Mesenteric fat pad (tissue), 1 donor: ENCODE results near the gene TMBIM4. TPM values are rescaled to one million over a fixed set of nuclear protein-coding genes. Genes with fewer than 3 reads are reported as not detected.
A peak's percentile ranks its signal among the peaks of the same experiment; 100 is the strongest.
"Not testable (repeated sequence)": the region's sequence is repeated elsewhere in the genome, so short reads cannot be mapped to it uniquely, and the experiment has no call there.

Experiments used
- DNase-seq: peaks from one replicate; pipeline ENCODE4 v3.0.0-alpha.2; 2020; ENCODE audit warnings: low spot score
- long read RNA-seq: library from polyadenylated mRNA; unstranded; transcript quantifications from one replicate; pipeline ENCODE4 v2.0.0, GENCODE V29; 2020
- total RNA-seq: library from RNA; stranded (reverse); fragmentation: NEBNext Ultra II Directional; extraction: Animal tissue kit (Norgen Biotek cat#: 25700); gene quantifications from one replicate; pipeline ENCODE4 v1.2.1, GENCODE V29; 2021
- donor health status: DM: yes; HTN: yes; CAD: no.

The TMBIM4 gene, protein sequence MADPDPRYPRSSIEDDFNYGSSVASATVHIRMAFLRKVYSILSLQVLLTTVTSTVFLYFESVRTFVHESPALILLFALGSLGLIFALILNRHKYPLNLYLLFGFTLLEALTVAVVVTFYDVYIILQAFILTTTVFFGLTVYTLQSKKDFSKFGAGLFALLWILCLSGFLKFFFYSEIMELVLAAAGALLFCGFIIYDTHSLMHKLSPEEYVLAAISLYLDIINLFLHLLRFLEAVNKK
- 146 TPM for total RNA-seq
- long read RNA-seq, transcript TMBIM4-202 (7 exons, 2,952 nt): major isoform, 179 of 196 reads
- long read RNA-seq, partial matches to known transcripts: 1 of 196 reads
- long read RNA-seq, other reads (novel, unspliced or antisense): 14 of 196 reads

DNA sequence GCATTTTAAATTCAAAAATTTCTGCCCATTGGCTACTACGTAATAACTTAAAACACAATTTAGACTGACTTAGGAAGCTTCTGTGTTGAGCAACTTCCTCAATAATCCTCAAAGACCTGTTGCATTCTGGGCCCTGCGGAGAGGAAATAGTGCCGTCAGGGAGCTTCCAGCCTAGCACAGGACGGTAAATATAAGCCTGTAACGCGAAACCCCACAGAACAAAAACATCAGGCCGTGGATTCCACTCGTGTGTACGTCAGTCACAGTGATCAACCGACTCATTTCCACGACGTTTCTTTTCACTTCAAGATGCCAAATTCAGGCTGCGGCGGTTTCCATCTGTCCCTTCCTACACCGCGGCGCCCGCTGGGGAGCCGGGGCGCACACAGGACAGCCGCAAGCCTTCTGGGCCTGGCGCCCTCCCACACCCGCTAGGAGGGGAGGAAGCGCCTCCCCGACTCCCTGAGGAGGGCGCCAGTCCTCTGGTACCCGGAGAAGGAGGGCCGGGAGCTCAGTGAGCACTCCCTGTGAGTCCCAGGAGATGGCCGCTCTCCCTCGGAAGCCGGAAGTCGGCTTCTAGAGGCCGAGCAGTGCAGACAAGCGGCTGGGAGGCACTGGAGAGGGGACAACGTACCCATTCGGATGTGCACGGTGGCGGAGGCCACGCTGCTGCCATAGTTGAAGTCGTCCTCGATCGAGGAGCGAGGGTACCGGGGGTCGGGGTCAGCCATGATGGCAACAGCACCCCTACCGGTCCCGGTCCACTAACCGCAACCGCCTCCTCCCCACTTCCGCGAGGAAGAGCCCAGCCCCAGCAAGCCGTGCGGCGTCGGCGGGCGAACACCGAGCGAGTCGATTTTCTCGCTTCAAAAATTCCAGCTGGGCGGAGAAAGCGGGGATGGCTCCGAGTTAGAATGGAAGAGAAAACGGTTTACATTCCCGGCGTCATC, at the start of gene TMBIM4:
TMBIM4 (minus strand) TSS at position 776 of the 950 bp plus-strand sequence; CDS start at position 731, 45 bp downstream.
- DNase-seq: peak; percentile 96

DNA sequence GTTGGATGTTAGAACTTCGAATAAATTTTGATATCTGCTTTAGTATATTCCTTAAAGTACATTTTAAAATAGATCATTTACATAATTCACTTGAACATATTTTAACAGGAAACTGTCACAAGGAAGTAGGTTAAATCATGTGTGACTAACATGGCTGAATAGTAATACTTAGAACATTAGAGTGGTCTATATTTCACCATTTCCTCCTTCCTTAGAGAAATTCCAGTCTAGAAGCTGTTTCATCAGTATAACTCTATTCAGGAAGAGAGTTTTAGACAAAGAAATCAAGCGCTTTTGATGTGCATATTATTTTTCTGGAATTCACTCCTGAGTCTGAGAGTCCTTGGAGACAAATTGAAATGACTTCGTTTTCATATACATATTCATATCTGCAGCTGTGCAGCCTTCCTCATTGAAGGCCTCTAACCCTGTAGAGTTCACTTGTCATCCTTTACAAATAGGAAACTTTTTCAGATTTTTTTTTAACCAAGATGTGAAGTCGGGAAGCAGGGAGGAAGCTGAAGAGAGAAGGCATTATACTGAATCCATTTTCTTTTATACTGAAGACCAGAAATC, 47.6 kb upstream of the TMBIM4 start:
- no peak for DNase-seq

DNA sequence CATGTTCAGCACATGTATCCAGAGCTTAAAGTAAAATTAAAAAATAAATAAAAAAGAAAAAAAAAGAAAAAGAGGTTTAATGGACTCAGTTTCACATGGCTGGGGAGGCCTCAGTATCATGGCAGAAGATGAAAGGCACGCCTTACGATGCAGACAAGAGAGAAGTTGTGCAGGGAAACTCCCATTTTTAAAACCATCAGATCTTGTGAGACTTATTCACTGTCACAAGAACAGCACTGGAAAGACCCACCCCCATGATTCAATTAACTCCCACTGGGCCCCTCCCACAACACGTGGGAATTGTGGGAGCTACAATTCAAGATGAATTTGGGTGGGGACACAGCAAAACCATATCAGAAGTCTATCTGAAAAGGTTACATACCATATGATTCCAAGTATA, 43.2 kb upstream of the TMBIM4 start:
- DNase-seq: not testable (repeated sequence)

DNA sequence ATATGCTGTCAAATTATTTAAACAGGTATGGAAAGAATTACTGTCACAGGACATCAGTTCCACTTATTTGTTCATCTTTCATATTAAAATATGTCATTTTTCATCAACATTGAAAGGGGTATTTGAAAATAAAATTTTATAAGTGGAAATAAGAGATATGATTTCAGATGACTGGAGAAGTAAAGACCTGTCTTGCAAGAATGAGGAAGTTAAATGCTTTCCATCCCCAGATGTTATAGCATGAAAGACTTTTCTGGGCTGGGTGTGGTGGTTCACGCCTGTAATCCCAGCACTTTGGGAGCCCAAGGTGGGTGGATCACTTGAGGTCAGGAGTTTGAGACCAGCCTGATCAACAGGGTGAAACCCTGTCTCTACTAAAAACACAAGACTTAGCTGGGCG, 41.8 kb upstream of the TMBIM4 start:
- DNase-seq: not testable (repeated sequence)

DNA sequence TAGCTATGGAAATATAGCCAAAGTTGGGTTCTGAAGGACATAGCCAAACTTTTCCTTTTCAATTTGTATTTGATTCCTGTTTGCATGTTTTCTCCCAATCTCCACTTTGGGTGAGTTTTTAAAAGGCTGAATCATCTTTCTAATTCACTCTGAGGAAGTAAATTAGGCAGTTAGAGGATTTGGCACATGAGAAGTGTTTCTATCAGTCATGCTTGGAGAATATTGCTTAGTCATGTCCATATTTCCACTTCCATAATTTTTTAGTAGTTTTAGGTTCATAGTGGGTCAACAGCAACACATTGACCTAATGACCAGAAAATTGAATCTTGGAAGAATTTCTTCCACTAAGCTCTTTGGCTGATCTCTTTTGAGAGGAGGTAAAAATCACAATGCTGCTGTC, 41.0 kb upstream of the TMBIM4 start:
- DNase-seq: no peak

DNA sequence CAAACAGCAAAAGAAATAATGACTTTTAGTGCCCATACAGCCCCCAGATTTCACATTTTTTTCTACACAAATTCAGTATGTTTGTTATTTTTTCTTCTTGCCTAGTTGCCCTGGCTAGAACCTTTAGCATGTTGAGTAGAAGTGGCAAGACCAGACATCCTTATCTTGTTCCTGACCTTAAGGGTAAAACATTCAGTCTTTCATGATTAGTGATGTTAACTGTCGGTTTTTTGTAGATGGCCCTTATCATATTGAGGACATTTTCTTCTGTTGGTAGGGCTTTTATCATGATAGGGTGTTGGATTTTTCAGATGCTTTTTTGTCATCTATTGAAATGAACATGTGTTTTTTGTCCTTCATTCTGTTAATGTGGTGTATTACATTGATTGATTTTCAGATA, 36.3 kb upstream of the TMBIM4 start:
- no peak for DNase-seq

DNA sequence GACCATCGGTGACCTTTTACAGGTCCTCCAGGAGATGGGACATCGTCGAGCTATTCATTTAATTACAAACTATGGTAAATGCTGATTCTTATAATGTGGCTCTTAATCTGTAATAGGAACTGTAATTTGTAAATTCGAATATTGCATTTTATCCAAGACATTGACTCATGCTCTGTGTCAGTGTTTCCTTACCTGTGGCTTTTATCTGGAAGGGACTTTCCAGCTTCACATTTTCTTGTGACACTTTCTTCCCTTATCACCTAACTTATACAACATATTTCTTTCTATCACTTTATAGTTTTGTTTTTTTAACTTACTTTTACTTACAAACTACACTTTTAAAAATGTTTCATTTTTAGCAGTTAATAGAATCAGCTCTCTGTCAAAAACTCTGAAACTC, 34.0 kb upstream of the TMBIM4 start:
- no peak for DNase-seq

DNA sequence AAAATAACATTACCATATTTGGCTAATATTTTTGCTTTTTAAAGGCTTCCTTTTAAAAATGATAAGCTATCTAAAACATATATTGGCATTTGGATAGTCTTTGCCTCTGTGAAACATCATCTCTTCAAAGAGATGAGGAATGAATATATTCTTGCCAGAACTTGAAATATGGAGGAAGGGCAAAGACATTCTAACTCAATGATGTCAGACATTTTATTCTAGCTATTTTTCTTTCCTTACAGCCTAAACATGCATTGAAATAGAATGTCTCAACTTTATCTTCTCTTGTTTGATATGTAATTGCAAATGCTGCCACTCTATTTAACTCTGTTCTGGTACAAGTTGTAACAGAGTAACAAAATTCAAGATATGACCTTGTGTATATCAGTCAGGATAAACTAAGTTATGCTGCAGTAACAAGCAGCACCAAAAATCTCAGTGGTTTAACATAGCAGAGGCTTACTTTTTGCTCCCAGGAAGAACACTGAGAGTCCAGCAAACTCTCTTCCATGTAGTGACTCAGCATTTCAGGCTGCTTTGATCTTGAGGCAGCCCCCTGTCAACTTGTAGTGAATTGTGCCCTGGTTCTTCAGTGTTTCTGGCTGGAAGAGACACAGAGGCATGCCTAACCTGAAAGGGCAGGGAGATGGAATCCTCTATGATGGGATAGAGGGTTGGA, 30.2 kb upstream of the TMBIM4 start:
- DNase-seq: no peak

DNA sequence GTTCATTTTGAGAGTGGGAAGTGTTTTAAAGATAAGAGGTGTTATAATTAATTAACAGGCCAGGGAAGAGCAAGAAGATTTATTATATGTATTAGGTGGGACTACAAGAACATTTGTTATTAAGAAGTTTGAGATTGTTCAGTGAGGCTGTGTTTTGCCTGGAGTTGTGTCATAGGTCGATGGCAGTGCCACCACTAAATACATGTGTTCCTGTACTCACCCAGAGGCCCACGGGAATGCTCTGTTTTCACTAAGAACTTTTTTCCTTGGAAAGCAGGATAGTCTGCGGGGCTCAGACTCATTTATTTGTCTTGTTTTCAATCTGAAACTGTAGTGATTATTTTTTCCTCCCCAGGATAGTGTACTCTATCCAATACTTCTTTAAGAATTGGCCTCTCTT, 29.3 kb upstream of the TMBIM4 start:
- DNase-seq: no peak

DNA sequence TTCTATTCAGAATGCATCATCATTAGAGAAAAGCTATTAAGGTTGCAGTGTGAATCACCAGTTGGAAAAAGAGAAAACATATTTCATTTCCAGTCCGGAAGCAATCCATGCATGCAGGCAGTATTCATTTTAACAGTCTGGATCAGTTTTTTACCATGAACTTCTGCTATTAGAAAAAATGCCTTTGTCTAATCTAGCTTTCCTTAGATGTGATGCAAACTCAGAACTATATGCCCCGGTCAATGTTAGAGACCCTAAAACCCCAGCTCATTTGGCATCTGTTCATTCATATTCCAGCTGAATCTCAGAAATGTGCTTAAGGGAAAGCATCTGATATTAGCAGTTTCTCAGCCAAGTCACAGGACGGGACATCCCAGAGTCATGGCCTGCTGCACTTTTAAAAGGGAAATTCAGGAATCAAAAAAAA, 27.7 kb upstream of the TMBIM4 start:
- no peak for DNase-seq

DNA sequence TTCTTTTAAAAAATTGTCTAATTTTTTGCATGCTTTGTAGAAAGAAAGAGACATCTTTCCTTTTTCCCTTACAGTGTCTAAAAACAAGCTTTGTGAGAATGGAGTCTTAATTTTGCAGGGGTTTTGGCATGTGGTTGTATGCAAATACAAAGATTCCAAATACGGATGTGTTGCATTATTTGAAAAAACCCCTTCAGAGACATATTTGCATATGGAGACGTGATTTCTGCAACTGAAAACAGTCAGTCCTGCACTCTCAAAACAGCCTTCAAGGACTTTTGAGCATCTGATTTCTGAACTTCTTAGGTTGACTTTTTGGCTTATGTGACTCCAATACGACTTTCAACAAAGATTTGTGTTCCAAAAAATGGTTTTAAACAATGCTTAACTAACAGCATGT, 27.0 kb upstream of the TMBIM4 start:
- DNase-seq: no peak

DNA sequence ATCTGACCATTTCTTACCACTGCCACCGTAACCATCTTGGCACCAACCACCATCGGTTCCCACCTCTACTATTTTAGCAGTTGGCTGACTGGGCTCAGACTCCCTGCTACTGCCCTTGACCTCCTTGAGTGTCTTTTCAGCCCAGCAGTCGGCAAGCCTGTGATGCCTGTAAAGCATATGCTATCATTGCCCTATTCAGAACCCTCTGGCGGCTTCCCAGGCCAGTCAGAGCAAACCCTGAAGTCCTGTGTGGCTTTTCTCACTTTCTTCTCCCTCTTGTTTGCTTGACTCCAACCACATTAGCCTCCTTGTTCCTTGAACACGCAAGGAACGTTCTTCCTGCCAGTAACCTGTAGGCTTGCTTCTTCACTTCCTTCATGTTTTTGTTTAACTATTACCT, 25.4 kb upstream of the TMBIM4 start:
- no peak for DNase-seq

DNA sequence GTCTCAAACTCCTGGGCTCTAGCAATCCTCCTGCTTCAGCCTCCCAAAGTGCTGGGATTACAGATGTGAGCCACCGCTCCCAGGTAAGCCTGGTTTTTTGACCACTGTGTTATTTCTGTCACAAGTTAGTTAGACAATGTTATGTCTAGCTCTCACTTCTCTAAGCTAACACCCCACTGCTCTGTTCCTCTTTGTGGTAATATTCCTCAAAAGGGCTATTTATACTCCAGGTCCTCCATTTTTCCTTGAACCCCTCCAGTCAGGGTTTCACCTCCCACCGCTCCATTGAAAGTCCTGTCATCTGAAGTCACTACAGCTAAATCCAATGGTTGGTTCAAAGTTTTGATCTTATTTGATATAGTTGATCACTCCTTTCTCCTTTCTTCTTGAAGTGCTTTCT, 24.3 kb upstream of the TMBIM4 start:
- DNase-seq: no peak

DNA sequence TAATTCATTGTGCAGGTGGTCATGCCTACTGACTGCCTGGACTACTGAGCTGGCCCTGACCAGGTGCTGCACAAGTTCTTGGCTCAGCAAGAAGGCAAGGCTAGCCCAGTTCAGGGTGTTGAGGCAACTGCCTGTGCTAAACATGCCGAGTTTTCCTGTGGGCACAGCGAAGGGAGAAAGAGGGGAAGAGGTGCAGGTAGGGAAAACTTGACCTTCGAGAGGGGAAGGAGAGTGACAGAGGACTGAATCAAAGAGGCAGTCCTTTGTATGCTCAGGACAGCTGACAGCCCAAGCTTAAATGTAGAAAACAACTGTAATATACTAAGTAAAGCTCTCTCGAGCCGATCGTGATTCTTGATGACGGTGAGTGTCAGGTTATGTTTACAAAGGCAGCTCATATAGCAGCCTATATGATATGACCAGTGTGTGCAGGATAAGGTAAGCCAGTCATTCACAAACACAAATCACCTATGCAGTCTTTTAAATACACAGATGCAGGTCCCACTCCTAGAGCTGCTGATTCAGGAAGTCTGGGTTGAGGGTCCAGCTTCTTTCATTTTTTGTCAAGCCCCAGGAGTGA, 21.8 kb upstream of the TMBIM4 start:
- no peak for DNase-seq

DNA sequence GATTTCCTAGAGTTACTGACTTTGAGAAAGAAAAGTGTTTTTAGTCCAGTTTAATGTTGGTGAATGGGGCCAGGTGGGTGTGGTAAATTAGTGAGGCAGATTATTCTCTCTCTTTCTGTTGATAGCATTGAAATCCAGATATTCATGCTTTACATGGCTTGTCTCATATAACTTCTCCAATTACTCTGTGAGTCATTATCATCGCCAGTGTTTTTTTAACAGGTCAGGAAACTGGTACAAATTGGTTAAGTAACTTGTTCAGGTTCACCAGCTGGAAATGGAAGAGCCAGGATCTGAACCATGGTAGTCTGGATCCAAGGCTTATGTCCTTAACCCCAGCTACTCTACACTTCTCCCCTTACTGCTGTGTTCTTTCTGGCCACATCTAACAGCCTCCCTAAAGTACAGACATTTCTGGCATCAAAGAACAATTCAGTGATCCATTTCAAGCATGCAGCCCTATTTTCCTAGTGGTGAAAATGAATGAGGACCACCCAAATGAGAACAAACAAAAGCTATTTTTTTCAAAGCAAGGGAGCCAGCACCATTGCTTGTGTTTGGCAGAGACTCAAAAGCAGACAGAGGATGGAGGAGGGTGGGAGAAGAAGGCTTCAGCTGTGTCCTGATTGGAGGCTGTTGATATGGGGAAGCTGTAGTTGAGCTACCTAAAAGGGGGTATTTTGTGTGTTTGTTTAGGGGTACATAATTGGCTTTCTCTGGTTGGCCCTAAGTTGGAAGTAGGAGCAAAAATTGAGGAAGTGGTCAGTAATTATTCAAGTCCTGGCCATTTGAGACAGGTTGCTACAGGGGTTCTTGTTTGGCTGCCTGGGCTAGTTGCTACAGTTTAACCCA, 20.9 kb upstream of the TMBIM4 start:
- no peak for DNase-seq

DNA sequence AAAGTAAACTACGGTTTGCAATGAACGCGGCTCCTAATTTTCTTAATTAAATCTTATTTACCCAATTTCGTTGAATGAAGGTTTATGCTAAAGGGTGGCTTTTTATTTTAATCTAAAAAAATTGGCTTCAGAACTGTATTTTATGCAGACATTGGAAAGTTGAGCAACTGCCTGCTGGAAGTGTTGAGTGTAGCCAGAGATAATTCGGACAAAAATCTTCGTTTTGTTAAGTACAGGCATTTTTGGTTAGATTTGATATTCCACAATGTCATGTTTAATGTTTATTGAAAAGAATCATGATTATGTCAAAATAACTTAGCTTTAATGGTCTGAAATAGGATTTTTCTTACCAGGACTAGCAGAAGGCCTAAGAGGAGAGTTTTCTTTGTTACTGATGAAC, 20.1 kb upstream of the TMBIM4 start:
- no peak for DNase-seq

DNA sequence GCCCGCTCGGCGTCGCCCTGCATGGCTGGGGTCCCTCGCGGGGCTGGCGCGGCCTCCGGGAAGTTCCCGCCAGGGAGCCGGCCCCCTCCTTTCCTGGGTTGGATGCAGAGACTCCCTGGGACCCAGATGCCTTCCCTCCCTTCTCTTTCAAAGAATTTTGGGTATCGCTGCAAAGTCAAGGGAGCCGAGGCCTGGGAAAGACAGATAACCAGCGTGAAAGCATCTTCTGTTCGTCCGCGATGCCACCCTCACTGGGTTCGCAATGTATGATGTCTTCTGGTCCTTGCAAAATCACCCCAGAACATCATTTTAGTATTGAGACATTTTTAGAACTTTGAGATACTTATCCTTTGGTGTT, 19.7 kb upstream of the TMBIM4 start:
- DNase-seq: no peak

DNA sequence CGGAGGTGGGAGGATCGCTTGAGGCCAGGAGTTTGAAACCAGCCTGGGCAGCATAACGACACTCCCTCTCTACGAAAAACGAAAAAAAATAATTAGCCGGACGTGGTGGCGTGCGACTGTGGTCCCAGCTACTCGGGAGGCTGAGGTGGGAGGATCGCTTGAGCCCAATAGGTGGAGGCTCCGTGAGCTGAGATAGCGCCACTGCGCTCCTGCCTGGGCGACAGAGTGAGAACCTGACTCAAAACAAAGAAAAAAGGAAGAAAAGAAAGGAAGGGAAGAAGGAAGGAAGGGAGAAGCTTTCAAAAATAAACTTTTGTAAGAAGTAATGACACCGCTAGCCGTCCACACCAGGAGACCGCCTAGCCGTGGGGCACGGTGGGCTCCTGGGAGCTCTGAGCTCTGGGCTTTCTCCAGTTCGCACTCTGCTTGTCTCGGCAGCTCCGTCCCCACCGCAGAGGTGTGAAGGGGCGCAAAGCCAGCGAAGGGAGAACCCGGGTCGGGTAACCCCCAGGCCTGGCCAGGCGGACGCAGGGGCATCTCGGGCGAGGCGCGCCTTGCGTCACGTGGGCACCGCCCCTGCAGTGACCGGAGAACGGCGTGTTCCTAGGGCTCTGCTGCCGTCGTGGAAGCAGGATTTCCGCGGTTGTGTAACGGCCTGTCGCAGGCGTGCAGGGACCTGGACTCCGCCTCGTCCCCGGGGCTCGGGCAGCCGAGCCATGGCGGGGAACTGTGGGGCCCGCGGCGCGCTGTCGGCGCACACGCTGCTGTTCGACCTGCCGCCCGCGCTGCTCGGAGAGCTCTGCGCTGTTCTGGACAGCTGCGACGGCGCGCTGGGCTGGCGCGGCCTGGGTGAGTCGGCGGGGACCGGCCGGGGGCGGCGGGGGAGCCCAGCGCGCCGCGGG, 19.0 kb upstream of the TMBIM4 start, which contains the start of gene IRAK3:
IRAK3 (plus strand) TSS at position 631 of the 902 bp plus-strand sequence; CDS start at position 717, 86 bp downstream.
- DNase-seq: peak; percentile 97

DNA sequence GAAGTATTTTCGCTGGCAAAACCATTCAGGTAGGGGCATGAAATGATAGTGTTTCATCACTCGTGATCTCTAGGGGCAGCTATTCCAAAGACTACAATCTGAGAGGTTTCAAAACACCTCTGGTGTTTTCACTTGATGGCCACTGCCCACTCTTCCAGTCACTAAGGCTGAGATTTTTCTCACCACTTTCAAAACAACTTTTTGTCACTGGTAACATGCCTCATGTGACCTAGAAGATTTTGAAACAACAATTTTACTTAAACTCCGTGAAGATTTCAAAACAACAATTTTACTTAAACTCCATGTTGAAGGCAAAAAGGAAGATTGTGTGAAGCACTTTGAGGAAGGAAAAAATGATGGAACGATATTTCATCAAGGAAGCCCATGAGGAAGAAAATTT, 18.0 kb upstream of the TMBIM4 start:
- DNase-seq: no peak
